Neural progenitor cell (in vitro differentiated cells): ENCODE results near the gene APOE. TPM values are rescaled to one million over a fixed set of nuclear protein-coding genes. Genes with fewer than 3 reads are reported as not detected.
"Not testable (repeated sequence)": the region's sequence is repeated elsewhere in the genome, so short reads cannot be mapped to it uniquely, and the experiment has no call there.

Experiments used
- DNase-seq: peaks from one replicate; pipeline ENCODE4 v3.0.0-alpha.2; 2016; ENCODE audit warnings: low spot score
- H2AFZ ChIP-seq: fragments of 200-600 bp; sonication (generic); replicated peaks from 2 replicates; pipeline ENCODE4 v1.6.1; 2016; ENCODE audit warnings: antibody characterized with exemption
- H3F3A ChIP-seq: fragments of 200-600 bp; sonication (generic); 2 replicates; pipeline ENCODE4 v1.6.1; 2016; ENCODE audit warnings: antibody characterized with exemption, low read depth
- H3K27ac ChIP-seq: fragments of 200-600 bp; sonication (generic); 2 replicates; pipeline ENCODE4 v1.5.1; 2016; ENCODE audit warnings: mild to moderate bottlenecking
- H3K27me3 ChIP-seq: fragments of 200-600 bp; sonication (generic); 2 replicates; pipeline ENCODE4 v1.6.1; 2016; ENCODE audit warnings: mild to moderate bottlenecking, moderate library complexity
- H3K36me3 ChIP-seq: fragments of 200-600 bp; sonication (generic); 2 replicates; pipeline ENCODE4 v1.5.1; 2016
- H3K4me1 ChIP-seq: fragments of 200-600 bp; sonication (generic); 2 replicates; pipeline ENCODE4 v1.6.1; 2016; ENCODE audit warnings: mixed run types
- H3K4me2 ChIP-seq: fragments of 200-600 bp; sonication (generic); 2 replicates; pipeline ENCODE4 v1.6.1; 2016
- H3K4me3 ChIP-seq: fragments of 200-600 bp; sonication (generic); 2 replicates; pipeline ENCODE4 v1.5.1; 2016
- H3K79me2 ChIP-seq: fragments of 200-600 bp; sonication (generic); 2 replicates; pipeline ENCODE4 v1.6.1; 2016; ENCODE audit warnings: low read depth
- H3K9ac ChIP-seq: fragments of 200-600 bp; sonication (generic); 2 replicates; pipeline ENCODE4 v1.6.1; 2016
- H3K9me3 ChIP-seq: fragments of 200-600 bp; sonication (generic); 2 replicates; pipeline ENCODE4 v1.5.1; 2016; ENCODE audit warnings: low read depth
- H4K20me1 ChIP-seq: fragments of 200-600 bp; sonication (generic); 2 replicates; pipeline ENCODE4 v1.6.1; 2016; ENCODE audit warnings: low read depth
- H3K27ac Mint-ChIP-seq: 3 replicates; pipeline ENCODE4 v1.8.0; 2021; ENCODE audit warnings: mixed read lengths
- H3K27me3 Mint-ChIP-seq: 2 replicates; pipeline ENCODE4 v1.8.0; 2022; ENCODE audit warnings: low read depth, mild to moderate bottlenecking, inconsistent platforms, moderate library complexity, mixed read lengths; ENCODE audit not compliant: insufficient read depth
- H3K36me3 Mint-ChIP-seq: 3 replicates; pipeline ENCODE4 v1.8.0; 2021; ENCODE audit warnings: mixed read lengths
- H3K4me1 Mint-ChIP-seq: 3 replicates; pipeline ENCODE4 v1.8.0; 2021; ENCODE audit warnings: mixed read lengths
- H3K4me3 Mint-ChIP-seq: 3 replicates; pipeline ENCODE4 v1.8.0; 2021; ENCODE audit warnings: mild to moderate bottlenecking, moderate library complexity, mixed read lengths
- H3K9me3 Mint-ChIP-seq: 3 replicates; pipeline ENCODE4 v1.8.0; 2020; ENCODE audit warnings: mixed read lengths
- CTCF ChIP-seq: fragments of 200-600 bp; sonication (generic); IDR thresholded peaks from 2 replicates; pipeline ENCODE4 v1.5.1; 2017; ENCODE audit warnings: antibody characterized with exemption, mild to moderate bottlenecking
- EZH2 ChIP-seq: fragments of 200-600 bp; sonication (generic); IDR thresholded peaks from 2 replicates; pipeline ENCODE4 v1.6.1; 2017; ENCODE audit warnings: antibody characterized with exemption, mild to moderate bottlenecking, moderate library complexity
- EZH2phosphoT487 ChIP-seq: fragments of 200-600 bp; sonication (generic); IDR thresholded peaks from 2 replicates; pipeline ENCODE4 v1.6.1; 2017; ENCODE audit warnings: antibody characterized with exemption
- total RNA-seq: library from RNA; depleted of rRNA; stranded (reverse); fragments of >200 nt; gene quantifications from 2 replicates; pipeline ENCODE4 v1.2.3, GENCODE V29; 2015; ENCODE audit warnings: low replicate concordance

APOE gene
- total RNA-seq, 1 donor from 2014 or later: 195 TPM

GRCh38 chr19:44882063-44882462 lies 23.5 kb upstream of the APOE start:
- no peaks in the 10 kb centered on the region for H3K4me1 ChIP-seq
- no peak overlapping the region for H3K27ac ChIP-seq
- no peaks in the 10 kb centered on the region for H3K36me3 ChIP-seq

GRCh38 chr19:44882619-44883397 lies 22.8 kb upstream of the APOE start:
- H3K27me3 Mint-ChIP-seq, H3K27ac ChIP-seq, H3K27ac Mint-ChIP-seq, H3K79me2 ChIP-seq, H4K20me1 ChIP-seq, H3K9me3 ChIP-seq, H2AFZ ChIP-seq, H3K4me3 Mint-ChIP-seq, H3K4me3 ChIP-seq, H3F3A ChIP-seq, H3K4me1 ChIP-seq, H3K9ac ChIP-seq, H3K27me3 ChIP-seq, H3K4me1 Mint-ChIP-seq, DNase-seq, H3K4me2 ChIP-seq, H3K9me3 Mint-ChIP-seq, H3K36me3 ChIP-seq: not testable (repeated sequence)
- H3K36me3 Mint-ChIP-seq: peaks cover 15% of the 10 kb centered on the region

More at GRCh38 chr19:44882063-44882462, 23.5 kb upstream of the APOE start:
- Histone ChIP-seq H2AFZ (no peak overlapping the region), H3K4me3 (no peak overlapping the region), H3F3A (no peaks in the 10 kb centered on the region), H3K9ac (no peak overlapping the region), H3K4me2 (no peak overlapping the region), H3K79me2 (no peaks in the 10 kb centered on the region), H3K9me3 (no peaks in the 10 kb centered on the region), H3K27me3 (no peaks in the 10 kb centered on the region), H4K20me1 (peaks cover 9% of the 10 kb centered on the region)
- TF ChIP-seq EZH2 (no peak), EZH2phosphoT487 (no peak), CTCF (no peak)
- no peaks in the 10 kb centered on the region for H3K4me1 Mint-ChIP-seq
- peak overlapping the region; percentile 67 for H3K27ac Mint-ChIP-seq
- no peak for DNase-seq
- no peaks in the 10 kb centered on the region for H3K9me3 Mint-ChIP-seq
- peaks cover 12% of the 10 kb centered on the region for H3K36me3 Mint-ChIP-seq
- H3K27me3 Mint-ChIP-seq: peaks cover 8% of the 10 kb centered on the region
- no peak overlapping the region for H3K4me3 Mint-ChIP-seq

- peaks cover 16% of the 10 kb centered on the region for H3K36me3 Mint-ChIP-seq
- Histone ChIP-seq H3K27me3 (no peaks in the 10 kb centered on the region), H3K9ac (no peak overlapping the region), H4K20me1 (peaks cover 3% of the 10 kb centered on the region), H3F3A (peaks cover under 1% of the 10 kb centered on the region), H3K79me2 (no peaks in the 10 kb centered on the region), H3K4me3 (no peak overlapping the region), H3K4me2 (no peak overlapping the region), H2AFZ (no peak overlapping the region), H3K27ac (no peak overlapping the region), H3K36me3 (no peaks in the 10 kb centered on the region), H3K4me1 (no peaks in the 10 kb centered on the region), H3K9me3 (no peaks in the 10 kb centered on the region)
- no peak overlapping the region for H3K27ac Mint-ChIP-seq
- H3K9me3 Mint-ChIP-seq: no peaks in the 10 kb centered on the region
- TF ChIP-seq EZH2phosphoT487 (no peak), EZH2 (no peak), CTCF (no peak)
- no peak overlapping the region for H3K4me3 Mint-ChIP-seq
- H3K4me1 Mint-ChIP-seq: peaks cover under 1% of the 10 kb centered on the region
- DNase-seq: no peak
- H3K27me3 Mint-ChIP-seq: peaks cover 7% of the 10 kb centered on the region
These were observed 21.7 kb upstream of the APOE start for GRCh38 chr19:44883922-44884321.

GRCh38 chr19:44884566-44884965 lies 21.0 kb upstream of the APOE start:
- no peak overlapping the region for H3K4me3 ChIP-seq
- Mint-ChIP-seq H3K9me3 (no peaks in the 10 kb centered on the region), H3K27me3 (peaks cover 7% of the 10 kb centered on the region), H3K36me3 (peaks cover 19% of the 10 kb centered on the region), H3K27ac (peak overlapping the region; percentile 3), H3K4me3 (no peak overlapping the region), H3K4me1 (peaks cover 3% of the 10 kb centered on the region)
- peaks cover 5% of the 10 kb centered on the region for H3F3A ChIP-seq
- peaks cover 3% of the 10 kb centered on the region for H4K20me1 ChIP-seq
- no peak overlapping the region for H3K9ac ChIP-seq
- H3K4me2 ChIP-seq: no peak overlapping the region
- no peaks in the 10 kb centered on the region for H3K9me3 ChIP-seq
- H3K36me3 ChIP-seq: no peaks in the 10 kb centered on the region
- no peak for DNase-seq
- H3K79me2 ChIP-seq: no peaks in the 10 kb centered on the region
- no peaks in the 10 kb centered on the region for H3K4me1 ChIP-seq
- H3K27me3 ChIP-seq: no peaks in the 10 kb centered on the region
- TF ChIP-seq EZH2phosphoT487 (no peak), EZH2 (no peak), CTCF (no peak)
- no peak overlapping the region for H2AFZ ChIP-seq
- H3K27ac ChIP-seq: no peak overlapping the region
